Heart left ventricle (tissue), 16 donors: ENCODE measurements around the gene HSPD1. TPM values are rescaled to one million over a fixed set of nuclear protein-coding genes. Genes with fewer than 3 reads are reported as not detected.

Source experiments
- ATAC-seq, 4 donors: fragments of 200-7000 bp; cut with Tn5 transposase; one replicate each; pipeline ENCODE4 v1.9.1; 2020 to 2022; ENCODE audit warnings: moderate library complexity in 4 of 4, mild to moderate bottlenecking in 3 of 4, moderate number of reproducible peaks in 1 of 4
- DNase-seq, 5 donors: peaks; one replicate each; pipeline ENCODE4 v3.0.0-alpha.2; 2020
- H3K27ac ChIP-seq, 12 donors: fragments of 200-600 bp; sonication (generic) in 4 of 12; one replicate each; pipeline versions ENCODE4 v1.5.0 to v1.8.0; 2016 to 2022; ENCODE audit warnings: mild to moderate bottlenecking in 2 of 12
- H3K27me3 ChIP-seq, 9 donors: fragments of 200-600 bp; sonication (generic) in 2 of 9; one replicate each; pipeline versions ENCODE4 v1.5.1 to v1.8.0; 2016 to 2022; ENCODE audit warnings: mild to moderate bottlenecking in 3 of 9
- H3K36me3 ChIP-seq, 9 donors: fragments of 200-600 bp; sonication (generic) in 2 of 9; one replicate each; pipeline versions ENCODE4 v1.5.0 to v1.8.0; 2018 to 2022; ENCODE audit warnings: mild to moderate bottlenecking in 2 of 9
- H3K4me1 ChIP-seq, 12 donors: fragments of 200-600 bp; sonication (generic) in 4 of 12; one replicate each; pipeline versions ENCODE4 v1.5.0 to v1.8.0; 2016 to 2022; ENCODE audit warnings: mild to moderate bottlenecking in 3 of 12
- H3K4me3 ChIP-seq, 12 donors: fragments of 200-600 bp; sonication (generic) in 4 of 12; one replicate each; pipeline versions ENCODE4 v1.5.0 to v1.8.0; 2017 to 2022; ENCODE audit warnings: mild to moderate bottlenecking in 9 of 12, moderate library complexity in 4 of 12
- H3K9me3 ChIP-seq, 12 donors: fragments of 200-600 bp; sonication (generic) in 4 of 12; one replicate each; pipeline versions ENCODE4 v1.5.0 to v1.8.0; 2016 to 2022; ENCODE audit warnings: mild to moderate bottlenecking in 1 of 12
- POLR2A ChIP-seq, 2 donors: fragments of 450-650 bp; IDR thresholded peaks; one replicate each; pipeline ENCODE4 v1.6.1; 2017; ENCODE audit warnings: antibody characterized with exemption in 2 of 2, mild to moderate bottlenecking in 2 of 2, moderate library complexity in 2 of 2
- WGBS, 4 donors: extraction: QIAGEN DNeasy Blood & Tissue Kit in 2 of 4; methylation state at CpG; one replicate each; pipeline versions ENCODE4 v1.1.5 to v1.1.7; 2013 to 2018; 5-methylcytosine and 5-hydroxymethylcytosine counted together
- intact Hi-C, 10 donors: fragments of 100-400 bp; cut with DNase I; formaldehyde crosslinking; loops; one replicate each; pipeline versions ENCODE4 v1.11.1 to v1.14.2; 2022
- polyA plus RNA-seq, 2 donors: library from polyadenylated mRNA; stranded (reverse); fragments of 200-250 nt; gene quantifications; one replicate each; pipeline ENCODE4 v1.2.3, GENCODE V29; 2013
- total RNA-seq, 9 donors: library from RNA; depleted of rRNA in 2 of 9; stranded (reverse); fragments of >200 nt in 2 of 9; fragmentation: NEBNext Ultra II Directional in 3 of 9; extraction: Animal tissue kit (Norgen Biotek cat#: 25700) in 3 of 9; gene quantifications; one replicate each; pipeline versions ENCODE4 v1.1.0 to v1.2.4, GENCODE V29; 2016 to 2023
- TF ChIP-seq, protein P1 (sequence below), 12 donors: fragments of 200-600 bp; sonication (generic) in 4 of 12; IDR thresholded peaks; one replicate each; pipeline versions ENCODE4 v1.5.0 to v1.8.0; 2018 to 2022; ENCODE audit warnings: antibody characterized with exemption in 12 of 12, mild to moderate bottlenecking in 5 of 12
- donor health status: ischemic (EF 13 %, LVEDD 7.1; RV severe dilation, severe dysfunction).
- donor health status: healthy with polysubstance abuse.
- donor health status: DM: no; HTN: yes; CAD: no.
- donor health status: DM: no; HTN: no; CAD: no.
- donor health status: ischemic (EF 25% LVEDD 6.9; RV normal size, moderate dysfunction).
- donor health status: ischemic (EF 25% LVEDD 5.7; RV mildly dilated, moderate dysfunction).
- donor health status: healthy.
- donor health status: DM: yes; HTN: yes; CAD: no.
- donor health status: ischemic (EF 35%, LVEDD 5.7; RV mildly dilated, moderate dysfunction).
- donor health status: nonischemic (EF 11% LVEDD 7.7; RV severe dilation, severe dysfunction).
- donor health status: DM: yes; HTN: yes; CAD: no.
- donor health status: PGD.
- donor health status: ischemic (EF 29% LVEDD 5.4; RV normal size, mild dysfunction).
- donor health status: nonischemic (EF 23%, LVEDD 6.1; RV moderate dilation, normal function).

Gene HSPD1
- total and polyA plus RNA-seq, 11 donors: 86.7 to 246 (median 121) TPM

DNA sequence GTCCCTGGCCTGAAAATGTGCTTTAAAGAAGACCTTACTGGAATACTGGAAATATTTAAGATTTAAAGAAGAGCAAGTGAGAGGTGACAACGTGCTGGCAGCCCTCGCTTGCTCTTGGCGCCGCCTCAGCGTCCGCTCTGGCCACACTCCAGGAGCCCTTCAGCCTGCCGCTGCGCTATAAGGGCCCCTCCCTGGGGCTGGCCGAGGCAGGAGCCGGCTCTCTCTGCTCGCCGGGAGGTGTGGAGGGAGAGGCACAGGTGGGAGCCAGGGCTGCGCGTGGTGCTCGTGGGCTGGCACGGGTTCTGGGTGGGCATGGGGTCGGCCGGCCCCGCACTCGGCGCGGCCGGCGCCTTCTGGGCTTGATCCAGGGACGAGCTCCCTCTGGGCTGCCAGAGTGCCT lies 49.2 kb downstream of the HSPD1 start:
- no peak for ATAC-seq
- intact Hi-C loops: loop anchor here in 4 of 10 donors (5.0 to 10.0 kb wide), 3 partner anchors 47 to 254 kb away; partner anchors contain the start of genes HSPE1 (in 2 of the 4), HSPD1 (in 1 of the 4) and MARS2 (in 1 of the 4)
- Histone ChIP-seq H3K27me3 (no peaks in the 10 kb centered on the region), H3K9me3 (no peaks in the 10 kb centered on the region), H3K4me1 (peaks cover 0 to 20% (median 17%) of the 10 kb centered on the region in 12 donors), H3K4me3 (no peak overlapping the region), H3K36me3 (no peaks in the 10 kb centered on the region), H3K27ac (no peak overlapping the region)
- peak in 2 of 5 donors; percentile 32 to 65 for DNase-seq
- TF ChIP-seq, protein P1, sequence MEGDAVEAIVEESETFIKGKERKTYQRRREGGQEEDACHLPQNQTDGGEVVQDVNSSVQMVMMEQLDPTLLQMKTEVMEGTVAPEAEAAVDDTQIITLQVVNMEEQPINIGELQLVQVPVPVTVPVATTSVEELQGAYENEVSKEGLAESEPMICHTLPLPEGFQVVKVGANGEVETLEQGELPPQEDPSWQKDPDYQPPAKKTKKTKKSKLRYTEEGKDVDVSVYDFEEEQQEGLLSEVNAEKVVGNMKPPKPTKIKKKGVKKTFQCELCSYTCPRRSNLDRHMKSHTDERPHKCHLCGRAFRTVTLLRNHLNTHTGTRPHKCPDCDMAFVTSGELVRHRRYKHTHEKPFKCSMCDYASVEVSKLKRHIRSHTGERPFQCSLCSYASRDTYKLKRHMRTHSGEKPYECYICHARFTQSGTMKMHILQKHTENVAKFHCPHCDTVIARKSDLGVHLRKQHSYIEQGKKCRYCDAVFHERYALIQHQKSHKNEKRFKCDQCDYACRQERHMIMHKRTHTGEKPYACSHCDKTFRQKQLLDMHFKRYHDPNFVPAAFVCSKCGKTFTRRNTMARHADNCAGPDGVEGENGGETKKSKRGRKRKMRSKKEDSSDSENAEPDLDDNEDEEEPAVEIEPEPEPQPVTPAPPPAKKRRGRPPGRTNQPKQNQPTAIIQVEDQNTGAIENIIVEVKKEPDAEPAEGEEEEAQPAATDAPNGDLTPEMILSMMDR (IDR thresholded peaks at IDR 0.05): no peak
- TF ChIP-seq POLR2A (IDR thresholded peaks at IDR 0.05): no peak
- 86 to 87% (median 86%) methylated on average over 16 to 25 of the region's 25 CpGs for WGBS, 4 donors

DNA sequence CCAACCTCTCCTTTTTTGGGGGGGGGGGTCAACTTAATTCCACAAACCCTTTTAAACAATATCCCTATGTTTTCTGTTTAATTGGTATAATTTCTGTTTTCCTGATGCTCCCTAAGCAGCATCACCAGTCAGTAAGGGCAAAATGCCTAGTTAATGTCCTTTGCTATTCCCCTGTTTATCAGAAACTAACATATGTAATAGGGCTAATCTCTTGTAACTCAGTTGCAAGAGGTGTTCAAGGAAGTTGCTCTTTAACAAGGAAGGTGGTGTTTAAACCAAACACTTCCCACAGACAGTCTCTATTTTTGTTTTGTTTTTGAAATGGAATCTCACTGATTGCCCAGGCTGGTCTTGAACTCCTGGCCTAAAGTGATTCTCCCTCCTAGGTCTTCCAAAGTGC lies 52.8 kb downstream of the HSPD1 start:
- no peak overlapping the region for H3K27ac ChIP-seq
- ATAC-seq (no peak), DNase-seq (no peak)
- no peak overlapping the region for H3K4me3 ChIP-seq
- H3K27me3 ChIP-seq: no peaks in the 10 kb centered on the region
- H3K9me3 ChIP-seq: no peaks in the 10 kb centered on the region
- H3K36me3 ChIP-seq: no peaks in the 10 kb centered on the region
- H3K4me1 ChIP-seq: peaks cover 0 to 12% (median 0%) of the 10 kb centered on the region in 12 donors
- intact Hi-C loops: no loop called here
- TF ChIP-seq, protein P1 (IDR thresholded peaks at IDR 0.05): no peak
- no peak for TF ChIP-seq POLR2A (IDR thresholded peaks at IDR 0.05)

DNA sequence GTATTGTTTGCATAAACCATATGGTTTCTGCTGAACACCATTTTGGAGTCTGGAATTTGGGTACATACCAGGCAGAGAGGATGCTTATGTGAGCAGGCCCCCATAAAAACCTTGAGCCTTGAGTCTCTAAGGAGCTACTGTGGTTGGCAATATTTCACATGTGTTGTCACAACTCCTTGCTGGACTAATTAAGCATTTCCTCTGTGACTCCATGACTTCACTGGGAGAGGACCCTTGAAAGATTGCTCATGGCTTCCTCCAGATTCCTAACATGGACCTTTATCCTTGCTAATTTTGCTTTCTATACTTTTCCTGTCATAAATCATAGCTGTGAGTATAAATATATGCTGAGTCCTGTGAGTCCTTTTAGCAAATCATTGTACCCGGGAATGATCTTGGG lies 53.9 kb downstream of the HSPD1 start:
- no peak for TF ChIP-seq POLR2A (IDR thresholded peaks at IDR 0.05)
- TF ChIP-seq, protein P1 (IDR thresholded peaks at IDR 0.05): no peak
- ATAC-seq (no peak), DNase-seq (no peak)
- H3K27me3 ChIP-seq: no peaks in the 10 kb centered on the region
- no peak overlapping the region for H3K4me3 ChIP-seq
- no peaks in the 10 kb centered on the region for H3K9me3 ChIP-seq
- no peaks in the 10 kb centered on the region for H3K36me3 ChIP-seq
- intact Hi-C loops: no loop called here
- WGBS, 4 donors: 88 to 93% (median 90%) methylated on average over 1 of the region's 1 CpG
- H3K27ac ChIP-seq: no peak overlapping the region
- peaks cover 0 to 12% (median 0%) of the 10 kb centered on the region in 12 donors for H3K4me1 ChIP-seq

DNA sequence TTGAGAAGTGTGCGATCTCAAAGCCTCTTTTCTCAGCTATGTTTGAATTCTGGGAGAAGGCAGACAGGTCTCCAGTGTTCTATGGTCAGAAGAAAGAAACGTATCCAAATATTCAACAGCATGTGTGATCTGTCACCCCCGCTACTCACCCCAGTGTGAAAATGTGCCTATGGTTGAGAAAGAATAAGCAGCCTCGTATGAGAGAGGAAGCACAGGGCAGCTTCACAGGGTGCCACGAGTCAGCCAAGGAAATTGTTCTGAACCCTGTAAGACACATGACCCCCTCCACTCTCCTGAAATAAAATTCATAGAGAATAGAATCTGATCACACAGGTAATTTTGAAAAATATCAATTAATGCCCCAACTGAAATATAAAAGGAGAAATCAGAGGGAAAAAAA lies 56.8 kb downstream of the HSPD1 start:
- no peak for TF ChIP-seq POLR2A (IDR thresholded peaks at IDR 0.05)
- TF ChIP-seq, protein P1 (IDR thresholded peaks at IDR 0.05): no peak
- DNase-seq (no peak), ATAC-seq (peak in 1 of 4 donors; percentile 52)
- 67 to 69% (median 68%) methylated on average over 5 of the region's 5 CpGs for WGBS, 4 donors
- Histone ChIP-seq H3K36me3 (no peaks in the 10 kb centered on the region), H3K9me3 (no peaks in the 10 kb centered on the region), H3K4me1 (peaks cover 0 to 12% (median 0%) of the 10 kb centered on the region in 12 donors), H3K4me3 (no peak overlapping the region), H3K27ac (peak overlapping the region in 3 of 12 donors; percentile 48 to 87 (median 66)), H3K27me3 (no peaks in the 10 kb centered on the region)
- intact Hi-C loops: no loop called here
